ENCODE data around the gene FAM221A. TPM values are rescaled to one million over a fixed set of nuclear protein-coding genes. Genes with fewer than 3 reads are reported as not detected.

Gene FAM221A
- total RNA-seq, 1 experiment from 2014 or later: 8.4 TPM

- intact Hi-C loops (cut with micrococcal nuclease; ENCODE audit: unreplicated experiment): no loop called here
These were observed 25.5 kb upstream of the FAM221A start for GRCh38 chr7:23654508-23654907.

GRCh38 chr7:23655433-23655832, 24.6 kb upstream of the FAM221A start:
- in situ Hi-C loops (cut with HindIII; ENCODE audit: low pct_unique_long_range_greater_than_20kb, low sequenced_read_pairs) (no loop called here), intact Hi-C loops (cut with micrococcal nuclease; ENCODE audit: unreplicated experiment) (no loop called here)
- CTCF ChIA-PET: no interaction called here
- H3K27ac ChIP-seq (ENCODE audit: low read length): no peak overlapping the region
- POLR2A ChIA-PET: no interaction called here
- H3K4me1 ChIP-seq (ENCODE audit: control insufficient read depth, insufficient read depth, low read length): no peaks in the 10 kb centered on the region
- peaks cover 19% of the 10 kb centered on the region for H3K9me3 ChIP-seq (ENCODE audit: control insufficient read depth, insufficient read depth, low read depth, low read length)
- TF ChIP-seq TCF7L2 (IDR thresholded peaks at IDR 0.05; ENCODE audit: low read depth, low read length): no peak
- no peak for TF ChIP-seq POLR2AphosphoS5 (IDR thresholded peaks at IDR 0.05; ENCODE audit: low read depth, low read length)
- no peak for TF ChIP-seq CTCF (IDR thresholded peaks at IDR 0.05)
- TF ChIP-seq REST (IDR thresholded peaks at IDR 0.05; ENCODE audit: insufficient read depth in 1 of 2, low read depth in 2 of 2, low read length in 1 of 2): no peak
- no peak for TF ChIP-seq SIN3A (IDR thresholded peaks at IDR 0.05; ENCODE audit: borderline replicate concordance, insufficient read depth, low read depth, low read length)
- BruUV-seq (replicated peaks): no TSS peak
- ATAC-seq (no peak), DNase-seq (ENCODE audit: low read depth, low spot score) (no peak)
- no peaks in the 10 kb centered on the region for H3K27me3 ChIP-seq (ENCODE audit: control insufficient read depth, insufficient read depth, low read length)
- H3K4me3 ChIP-seq (ENCODE audit: low read depth in 2 of 2, low read length in 2 of 2): no peak overlapping the region
- no peaks in the 10 kb centered on the region for H3K36me3 ChIP-seq (ENCODE audit: control insufficient read depth, insufficient read depth, low read length)

More at GRCh38 chr7:23654508-23654907, 25.5 kb upstream of the FAM221A start:
- Histone ChIP-seq H3K4me3 (ENCODE audit: low read depth in 2 of 2, low read length in 2 of 2) (no peak overlapping the region), H3K4me1 (ENCODE audit: control insufficient read depth, insufficient read depth, low read length) (no peaks in the 10 kb centered on the region), H3K27me3 (ENCODE audit: control insufficient read depth, insufficient read depth, low read length) (no peaks in the 10 kb centered on the region), H3K36me3 (ENCODE audit: control insufficient read depth, insufficient read depth, low read length) (no peaks in the 10 kb centered on the region), H3K27ac (ENCODE audit: low read length) (no peak overlapping the region), H3K9me3 (ENCODE audit: control insufficient read depth, insufficient read depth, low read depth, low read length) (peaks cover 19% of the 10 kb centered on the region)
- BruUV-seq (replicated peaks): no TSS peak
- CTCF ChIA-PET: no interaction called here
- in situ Hi-C loops (cut with HindIII; ENCODE audit: low pct_unique_long_range_greater_than_20kb, low sequenced_read_pairs): no loop called here
- TF ChIP-seq CTCF (IDR thresholded peaks at IDR 0.05): peak; percentile 62
- no peak for TF ChIP-seq POLR2AphosphoS5 (IDR thresholded peaks at IDR 0.05; ENCODE audit: low read depth, low read length)
- TF ChIP-seq TCF7L2 (IDR thresholded peaks at IDR 0.05; ENCODE audit: low read depth, low read length): no peak
- no peak for TF ChIP-seq SIN3A (IDR thresholded peaks at IDR 0.05; ENCODE audit: borderline replicate concordance, insufficient read depth, low read depth, low read length)
- no peak for TF ChIP-seq REST (IDR thresholded peaks at IDR 0.05; ENCODE audit: insufficient read depth in 1 of 2, low read depth in 2 of 2, low read length in 1 of 2)
- POLR2A ChIA-PET: no interaction called here
- ATAC-seq (peak; percentile 48; the same call in 1 of the 2 replicates), DNase-seq (ENCODE audit: low read depth, low spot score) (no peak)

Data from Panc1 (cell line).